GM21447 (cell line): ENCODE data around the gene TOMM20.

Experiments used
- ATAC-seq: cut with Tn5 transposase; IDR thresholded peaks from one replicate; pipeline ENCODE4 v1.9.1; 2021; ENCODE audit not compliant: unreplicated experiment

Gene TOMM20

GRCh38 chr1:235136111-235136510 is 7.5 kb upstream of the TOMM20 start:
- no peak for ATAC-seq

GRCh38 chr1:235134171-235134570 is 5.5 kb upstream of the TOMM20 start:
- ATAC-seq: no peak

GRCh38 chr1:235133086-235133485 is 4.4 kb upstream of the TOMM20 start:
- no peak for ATAC-seq

GRCh38 chr1:235131961-235132360 is 3.3 kb upstream of the TOMM20 start:
- no peak for ATAC-seq

GRCh38 chr1:235130766-235131270 is 2.2 kb upstream of the TOMM20 start:
- ATAC-seq: no peak

- no peak for ATAC-seq
These were observed 1.3 kb upstream of the TOMM20 start for GRCh38 chr1:235129774-235130570.

GRCh38 chr1:235127732-235128455 is 743 bp downstream of the TOMM20 start:
- ATAC-seq: no peak

- no peak for ATAC-seq
These were observed 1.4 kb downstream of the TOMM20 start for GRCh38 chr1:235127203-235127602.

- no peak for ATAC-seq
These were observed 4.0 kb downstream of the TOMM20 start for GRCh38 chr1:235124665-235125064.

- ATAC-seq: no peak
These were observed 4.5 kb downstream of the TOMM20 start for GRCh38 chr1:235124111-235124510.

GRCh38 chr1:235122348-235122747 is 6.3 kb downstream of the TOMM20 start:
- ATAC-seq: no peak

GRCh38 chr1:235113183-235113917 is 15.3 kb downstream of the TOMM20 start:
- no peak for ATAC-seq

- no peak for ATAC-seq
These were observed 16.1 kb downstream of the TOMM20 start for GRCh38 chr1:235112297-235113182.

- ATAC-seq: no peak
These were observed 17.5 kb downstream of the TOMM20 start for GRCh38 chr1:235111107-235111506.

GRCh38 chr1:235108876-235109275 is 19.8 kb downstream of the TOMM20 start:
- ATAC-seq: no peak

- no peak for ATAC-seq
These were observed 20.4 kb downstream of the TOMM20 start for GRCh38 chr1:235108185-235108593.

- no peak for ATAC-seq
These were observed 21.1 kb downstream of the TOMM20 start for GRCh38 chr1:235107368-235108184.

GRCh38 chr1:235106457-235106856 is 22.2 kb downstream of the TOMM20 start:
- ATAC-seq: no peak
